H54 (cell line): ENCODE measurements around the gene MRTFA.

Experiments used
- DNase-seq: peaks from one replicate; pipeline ENCODE4 v3.0.0; 2011; ENCODE audit warnings: low spot score, mixed read lengths; ENCODE audit not compliant: insufficient read length
- FAIRE-seq: peaks from 3 replicates; lab custom pipeline; 2011; peaks lifted over from hg19 to GRCh38; lab: Jason Lieb, UNC
- POLR2A ChIP-seq: IDR thresholded peaks from 2 replicates; pipeline ENCODE4 v1.6.1; 2011; ENCODE audit warnings: low read depth, mild to moderate bottlenecking, low read length

The MRTFA gene

DNA sequence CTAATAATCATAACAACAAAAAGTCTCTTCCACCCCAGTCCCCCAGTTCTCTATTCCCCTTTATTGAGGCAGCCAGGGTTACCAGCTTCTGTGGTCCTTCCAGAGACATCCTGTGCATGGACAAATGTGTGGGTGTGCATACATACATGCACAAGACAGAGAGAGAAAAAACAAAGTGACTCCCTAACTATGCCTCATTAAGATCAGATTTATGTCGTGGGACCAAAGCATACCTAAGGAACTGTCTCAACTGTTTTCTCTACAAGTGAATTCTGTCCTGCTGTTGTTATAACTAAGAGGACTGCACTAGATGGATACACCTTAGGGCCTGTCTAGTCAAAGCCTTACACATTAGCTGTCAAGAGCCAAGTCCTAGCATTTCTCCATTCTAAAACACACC, 106.7 kb downstream of the MRTFA start:
- DNase-seq: no peak
- no peak for TF ChIP-seq POLR2A
- FAIRE-seq: no peak

- no peak for FAIRE-seq
- no peak for DNase-seq
- TF ChIP-seq POLR2A: no peak
Measured at GRCh38 chr22:40526960-40527359, 109.6 kb downstream of the MRTFA start.

DNA sequence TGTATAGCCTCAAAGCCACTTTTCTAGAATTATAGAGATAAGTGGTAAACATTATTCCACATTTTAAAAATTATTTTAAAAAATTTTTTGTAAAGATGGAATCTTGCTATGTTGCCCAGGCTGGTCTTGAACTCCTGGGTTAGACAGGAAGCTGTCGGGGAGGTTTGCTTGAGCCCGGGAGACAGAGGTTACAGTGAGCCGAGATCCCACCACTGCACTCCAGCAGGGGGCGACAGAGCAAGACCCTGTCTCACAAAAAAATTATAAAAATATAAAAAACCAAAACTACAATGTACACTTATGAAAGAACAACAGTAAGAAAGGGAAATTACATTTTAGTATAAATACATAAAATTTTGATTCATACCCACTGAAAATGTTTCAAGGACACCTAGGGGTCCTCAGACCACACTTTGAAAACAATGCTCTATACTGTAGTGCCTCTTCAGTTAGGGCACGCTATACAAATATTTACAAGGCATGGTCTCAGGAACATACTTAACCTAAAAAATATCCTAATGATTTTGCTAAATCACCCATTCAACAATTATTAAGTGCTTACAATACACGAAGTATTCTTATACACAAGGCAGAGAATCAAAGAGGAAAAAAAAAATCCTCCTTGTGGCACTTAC, 111.2 kb downstream of the MRTFA start:
- FAIRE-seq: no peak
- DNase-seq: no peak
- no peak for TF ChIP-seq POLR2A

DNA sequence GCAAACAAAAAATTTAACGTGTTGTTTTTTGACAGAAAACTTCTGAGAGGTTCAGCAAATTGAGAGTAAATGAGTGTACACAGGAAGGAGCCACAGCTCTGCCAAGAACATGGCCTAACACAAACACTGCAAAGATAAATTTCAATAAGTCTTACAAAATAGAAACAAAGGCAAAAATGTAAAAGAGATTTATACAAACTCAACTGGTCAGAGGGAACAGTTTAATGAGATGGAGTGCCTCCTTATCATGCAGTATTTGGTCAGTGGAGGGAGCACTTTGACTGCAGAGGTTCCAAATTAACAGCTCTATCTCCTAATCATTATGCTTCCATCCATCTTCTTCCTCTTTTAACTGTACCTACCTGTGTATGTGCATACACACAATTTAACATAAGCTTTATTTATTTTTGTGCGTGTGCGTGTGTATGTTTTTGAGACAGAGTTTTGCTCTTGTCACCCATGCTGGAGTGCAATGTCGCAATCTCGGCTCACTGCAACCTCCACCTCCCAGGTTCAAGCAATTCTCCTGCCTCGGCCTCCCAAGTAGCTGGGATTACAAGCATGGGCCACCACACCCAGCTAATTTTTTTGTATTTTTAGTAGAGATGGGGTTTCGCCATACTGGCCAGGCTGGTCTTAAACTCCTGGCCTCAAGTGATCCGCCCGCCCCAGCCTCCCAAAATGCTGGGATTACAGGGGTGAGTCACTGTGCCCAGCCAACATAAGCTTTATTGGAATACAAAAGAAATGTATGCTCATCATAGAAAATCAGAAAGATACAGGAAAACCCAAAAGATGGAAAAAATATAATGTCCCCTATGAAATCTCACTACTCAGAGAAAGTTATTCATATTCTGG, 111.9 kb downstream of the MRTFA start:
- DNase-seq: no peak
- peak; percentile 71 for FAIRE-seq
- TF ChIP-seq POLR2A: no peak

GRCh38 chr22:40522141-40522540, 114.4 kb downstream of the MRTFA start:
- FAIRE-seq: no peak
- no peak for DNase-seq
- no peak for TF ChIP-seq POLR2A

DNA sequence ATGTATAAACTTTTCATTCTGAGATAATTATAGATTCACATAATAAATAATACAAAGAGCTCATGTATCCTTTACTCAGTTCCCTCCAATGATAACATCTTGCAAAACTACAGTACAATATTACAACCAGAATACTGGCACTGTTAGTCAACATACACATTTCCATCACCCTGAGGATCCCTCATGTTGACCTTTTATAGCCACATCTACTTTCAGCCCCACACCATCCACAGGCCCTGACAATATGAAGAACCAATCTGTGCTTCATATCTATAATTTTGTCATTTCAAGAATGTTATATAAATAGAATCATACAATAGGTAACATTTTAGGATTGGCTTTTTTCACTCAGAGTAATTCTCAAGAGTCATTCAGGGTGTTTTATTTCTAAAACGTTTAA, 115.5 kb downstream of the MRTFA start:
- DNase-seq (no peak), FAIRE-seq (no peak)
- no peak for TF ChIP-seq POLR2A

- FAIRE-seq: no peak
- no peak for TF ChIP-seq POLR2A
- no peak for DNase-seq
Measured at GRCh38 chr22:40520562-40520961, 116.0 kb downstream of the MRTFA start.

DNA sequence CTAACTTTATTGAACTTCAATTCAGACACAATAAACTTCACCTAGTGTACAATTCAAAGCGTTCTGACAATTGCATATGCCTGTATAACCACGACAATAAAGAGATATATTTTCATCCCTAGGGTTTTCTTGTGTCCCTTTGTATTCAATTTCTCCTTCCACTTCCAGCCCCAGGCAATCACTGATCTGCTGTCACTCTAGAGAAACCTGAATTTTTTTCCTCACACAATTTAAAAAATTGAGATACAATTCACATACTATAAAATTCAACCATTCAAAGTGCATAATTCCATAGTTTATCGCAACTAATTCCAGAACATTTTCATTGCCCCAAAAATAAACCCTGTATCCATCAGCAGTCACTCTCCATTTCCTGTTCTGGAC, 116.6 kb downstream of the MRTFA start:
- no peak for FAIRE-seq
- no peak for DNase-seq
- TF ChIP-seq POLR2A: no peak

DNA sequence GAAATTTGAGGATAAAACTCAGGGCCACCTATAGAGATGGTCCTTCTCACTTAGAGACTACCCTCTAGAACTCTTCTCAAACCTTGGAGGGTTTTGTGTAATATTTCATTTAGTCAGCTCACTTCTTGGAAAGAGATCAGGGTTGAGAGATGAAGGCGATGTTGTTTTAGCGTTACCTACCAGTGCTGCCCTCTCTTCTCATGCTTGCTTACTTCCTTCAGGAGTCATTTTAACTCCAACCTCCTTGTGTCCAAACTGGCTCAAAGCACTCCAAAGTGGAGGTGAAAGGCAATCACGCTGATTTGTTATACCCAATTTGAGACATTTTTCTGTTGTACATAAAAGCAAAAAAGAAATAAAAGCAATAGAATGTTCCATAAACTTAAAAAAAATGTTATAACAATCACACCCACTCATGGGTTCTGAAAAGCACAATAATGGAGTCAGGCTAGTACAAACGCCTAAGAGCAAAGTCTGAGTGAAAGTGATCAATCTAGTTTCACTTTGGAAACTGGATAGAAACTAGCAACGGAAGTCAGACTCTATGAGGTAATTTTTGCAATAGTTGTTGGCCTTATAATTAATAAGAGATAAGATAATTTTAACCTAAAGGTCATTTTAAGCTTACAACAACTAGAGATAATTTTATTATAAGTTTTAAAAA, 117.1 kb downstream of the MRTFA start:
- DNase-seq (no peak), FAIRE-seq (no peak)
- no peak for TF ChIP-seq POLR2A

- FAIRE-seq (no peak), DNase-seq (no peak)
- no peak for TF ChIP-seq POLR2A
Measured at GRCh38 chr22:40518840-40519239, 117.7 kb downstream of the MRTFA start.

DNA sequence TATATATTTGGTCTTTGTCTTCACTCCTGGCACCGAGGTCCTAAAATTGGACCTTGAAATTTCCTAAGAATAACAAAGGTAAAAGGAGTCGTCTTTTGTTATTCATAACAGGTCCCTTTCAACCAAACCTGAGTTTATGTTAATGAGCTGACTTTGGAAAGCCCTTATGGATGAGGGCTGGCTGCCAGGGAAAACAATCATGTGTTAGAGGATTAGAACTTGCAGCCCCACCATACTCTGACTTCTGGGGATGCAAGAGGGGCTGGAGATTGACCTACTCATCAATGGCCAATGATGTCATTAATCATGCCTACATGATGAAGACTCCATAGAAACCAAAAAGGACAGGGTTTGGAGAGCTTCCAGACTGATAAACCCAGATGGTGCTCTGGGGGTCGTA, 118.9 kb downstream of the MRTFA start:
- FAIRE-seq: no peak

DNA sequence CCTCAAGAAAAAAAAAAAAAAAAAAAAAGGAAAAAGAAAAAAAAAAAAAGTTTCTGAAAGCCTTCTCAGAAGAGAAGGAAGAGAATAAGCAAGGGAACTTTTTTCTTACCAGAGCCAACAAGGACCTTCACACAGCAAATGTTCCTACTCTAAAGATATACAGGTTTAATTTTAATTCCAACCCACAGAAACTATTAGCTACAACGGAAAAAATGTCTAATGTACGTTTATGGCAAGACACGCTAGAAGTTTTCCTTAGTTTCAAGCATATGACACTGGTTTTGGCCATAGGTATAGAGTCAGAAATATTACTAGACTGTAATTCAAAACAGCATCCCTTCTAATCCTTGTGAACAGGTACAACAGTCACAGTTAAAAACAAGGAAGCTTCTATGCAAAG, 120.1 kb downstream of the MRTFA start:
- DNase-seq (no peak), FAIRE-seq (no peak)
- TF ChIP-seq POLR2A: no peak

More for the DNA sequence above, 118.9 kb downstream of the MRTFA start:
- TF ChIP-seq POLR2A: no peak
- DNase-seq: no peak

DNA sequence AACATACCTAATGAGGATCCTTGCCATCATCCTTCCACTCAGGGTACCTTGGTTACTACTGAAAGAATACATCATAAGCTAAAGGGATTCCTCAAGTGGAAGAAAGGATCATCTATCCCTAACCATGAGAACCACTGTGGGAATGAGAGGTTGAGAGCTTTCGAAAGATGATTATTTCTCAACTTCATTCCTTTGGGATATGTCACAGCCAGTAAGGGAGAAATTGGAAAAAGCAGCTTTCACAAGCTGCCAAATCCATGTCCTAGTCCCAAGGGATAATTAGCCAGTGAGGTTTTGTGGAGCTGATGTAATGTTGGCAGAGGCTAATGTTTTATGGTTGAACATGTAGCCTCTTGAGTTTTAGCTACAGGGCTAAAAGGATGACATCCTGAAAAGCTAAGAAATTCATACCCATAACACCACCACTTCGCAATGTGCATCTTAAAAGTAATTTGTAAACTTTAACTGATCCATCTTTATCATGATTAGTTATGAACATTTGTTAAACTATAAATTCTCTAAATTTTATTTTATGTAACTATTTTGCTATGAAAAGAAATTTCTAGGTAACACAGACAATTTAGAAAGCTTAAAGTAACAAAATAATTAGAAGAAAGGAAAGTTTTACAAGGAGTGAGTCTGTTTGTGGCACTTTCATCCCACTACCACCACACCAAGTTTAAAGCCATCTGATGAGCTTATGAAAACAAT, 123.9 kb downstream of the MRTFA start:
- no peak for TF ChIP-seq POLR2A
- peak; percentile 84 for FAIRE-seq
- no peak for DNase-seq

DNA sequence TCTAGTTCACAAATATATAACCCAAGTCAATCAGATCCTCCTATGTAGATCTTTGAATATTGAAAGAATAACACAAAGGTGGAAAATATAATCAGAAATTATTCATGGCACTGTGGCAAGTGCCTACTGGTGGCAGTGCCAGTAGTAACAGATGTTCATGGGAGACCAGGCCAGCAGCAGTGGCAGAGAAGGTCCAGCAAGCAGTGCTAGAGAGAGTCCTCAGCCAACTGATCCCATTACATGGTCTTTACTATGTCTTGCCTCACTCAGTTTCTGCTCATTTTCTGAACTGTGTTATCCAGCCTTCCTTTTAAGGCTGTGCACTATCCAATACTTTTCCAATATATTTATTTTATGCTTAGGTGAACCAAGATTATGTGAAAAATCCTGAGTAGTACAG, 124.9 kb downstream of the MRTFA start:
- FAIRE-seq (peak; percentile 6), DNase-seq (no peak)
- no peak for TF ChIP-seq POLR2A
